K562 (cell line): ENCODE results near the gene TANGO6. TPM values are rescaled to one million over a fixed set of nuclear protein-coding genes. Genes with fewer than 3 reads are reported as not detected.

Source experiments
- ATAC-seq: fragments of 200-7000 bp; cut with Tn5 transposase; 3 replicates; pipeline ENCODE4 v1.9.1; 2020; ENCODE audit warnings: moderate library complexity
- BruUV-seq: library from RNA; stranded (reverse); fragments of 400-500 nt; replicated peaks from 2 replicates; lab custom pipeline; 2021; lab: Mats Ljungman, UMichigan
- CTCF ChIA-PET: fragments of 300-600 bp; formaldehyde crosslinking; extraction: SDS; loops from one replicate; lab custom pipeline; 2021; ENCODE audit warnings: low intra/inter-chr PET ratio; lab: Yijun Ruan, JAX
- POLR2A ChIA-PET: fragments of 300-600, 350-650 bp; sonication (Branson Sonifier 250); formaldehyde crosslinking; extraction: SDS; loops from one replicate; lab custom pipeline; 2021; ENCODE audit warnings: antibody characterized with exemption, inconsistent platforms; lab: Yijun Ruan, JAX
- DNase-seq, 4 experiments: peaks; one replicate each; pipeline versions ENCODE4 v3.0.0 to v3.0.0-alpha.2; 2011 to 2018; ENCODE audit warnings: low spot score in 3 of 4, mixed read lengths in 3 of 4; ENCODE audit errors: extremely low read depth in 1 of 4
- FAIRE-seq: peaks from 2 replicates; lab custom pipeline; 2011; peaks lifted over from hg19 to GRCh38; lab: Jason Lieb, UNC
- H2AFZ ChIP-seq: 2 replicates; pipeline ENCODE4 v1.6.0; 2011; ENCODE audit warnings: low read depth, low read length, control low read depth, inconsistent platforms
- H3K27ac ChIP-seq: fragments of 200-600 bp; 3 replicates; pipeline ENCODE4 v1.8.0; 2011; ENCODE audit warnings: low read depth, mild to moderate bottlenecking, control low read depth, inconsistent platforms, low read length, moderate library complexity, mixed read lengths; ENCODE audit errors: extremely low read depth
- H3K27me3 ChIP-seq, 2 experiments: fragments of 300-600 bp in 1 of 2; 2 replicates in 1 of 2; 3 replicates in 1 of 2; pipeline versions ENCODE4 v1.6.0 to v1.8.0; 2011; ENCODE audit warnings: inconsistent platforms in 2 of 2, low read length in 2 of 2, mild to moderate bottlenecking in 1 of 2, mixed read lengths in 1 of 2, moderate library complexity in 1 of 2; ENCODE audit not compliant: control insufficient read depth in 2 of 2, insufficient read depth in 2 of 2
- H3K36me3 ChIP-seq: fragments of 300-600 bp; 3 replicates; pipeline ENCODE4 v1.8.0; 2011; ENCODE audit warnings: mild to moderate bottlenecking, low read length, inconsistent platforms; ENCODE audit not compliant: control insufficient read depth, insufficient read depth
- H3K4me1 ChIP-seq, 2 experiments: fragments of 200-600 bp in 1 of 2; replicated peaks in 1 of 2; 2 replicates in 1 of 2; 3 replicates in 1 of 2; pipeline versions ENCODE4 v1.5.1 to v1.8.0; 2011; ENCODE audit warnings: inconsistent platforms in 2 of 2, low read length in 2 of 2, mild to moderate bottlenecking in 1 of 2, mixed read lengths in 1 of 2, moderate library complexity in 1 of 2; ENCODE audit not compliant: control insufficient read depth in 2 of 2, insufficient read depth in 2 of 2
- H3K4me2 ChIP-seq: 2 replicates; pipeline ENCODE4 v1.6.1; 2011; ENCODE audit warnings: low read length, control low read depth, inconsistent platforms, mixed read lengths; ENCODE audit not compliant: insufficient read depth
- H3K4me3 ChIP-seq: fragments of 200-600 bp; sonication (generic), shearing (Covaris generic); 2 replicates; pipeline ENCODE4 v1.5.1; 2016; ENCODE audit warnings: control low read depth, inconsistent platforms
- H3K79me2 ChIP-seq: fragments of 200-600 bp; 3 replicates; pipeline ENCODE4 v1.8.0; 2011; ENCODE audit warnings: low read length, inconsistent platforms; ENCODE audit not compliant: control insufficient read depth, insufficient read depth
- H3K9ac ChIP-seq, 2 experiments: 2 replicates each; pipeline versions ENCODE4 v1.6.0 to v1.6.1; 2011; ENCODE audit warnings: low read depth in 2 of 2, low read length in 2 of 2, control low read depth in 1 of 2, inconsistent platforms in 1 of 2, mild to moderate bottlenecking in 1 of 2, mixed read lengths in 1 of 2; ENCODE audit not compliant: insufficient read depth in 1 of 2
- H3K9me1 ChIP-seq: one replicate; pipeline ENCODE4 v1.6.0; 2011; ENCODE audit warnings: inconsistent platforms, mild to moderate bottlenecking, low read length, moderate library complexity; ENCODE audit not compliant: control insufficient read depth, insufficient read depth
- H3K9me3 ChIP-seq: replicated peaks from 2 replicates; pipeline ENCODE4 v1.5.1; 2011; ENCODE audit warnings: low read depth, low read length, inconsistent platforms; ENCODE audit not compliant: control insufficient read depth, insufficient read depth
- H4K20me1 ChIP-seq: replicated peaks from 2 replicates; pipeline ENCODE4 v1.6.1; 2011; ENCODE audit warnings: low read length, inconsistent platforms, mixed read lengths; ENCODE audit not compliant: control insufficient read depth, insufficient read depth
- BRD4 ChIP-seq: fragments of 200-600 bp; sonication (generic); IDR thresholded peaks from 2 replicates; pipeline ENCODE4 v1.6.1; 2017; ENCODE audit warnings: inconsistent platforms
- HMG20B ChIP-seq: fragments of 250-450 bp; sonication (Bioruptor Pico); IDR thresholded peaks from 2 replicates; pipeline ENCODE4 v1.5.0; 2021; ENCODE audit warnings: mild to moderate bottlenecking
- MLLT1 ChIP-seq, 2 experiments: fragments of 450-650 bp; IDR thresholded peaks; 2 replicates each; pipeline ENCODE4 v1.6.1; 2016
- TAF9B ChIP-seq: fragments of 450-650 bp; IDR thresholded peaks from 2 replicates; pipeline ENCODE4 v1.6.1; 2018; ENCODE audit warnings: mild to moderate bottlenecking; ENCODE audit not compliant: partially characterized antibody
- U2AF1 ChIP-seq: fragments of 200-400 bp; formaldehyde crosslinking; optimal IDR thresholded peaks from 2 replicates; pipeline ENCODE3; 2017; ENCODE audit warnings: mild to moderate bottlenecking, low read depth, low read length, moderate library complexity
- ZNF41 ChIP-seq: fragments of 250-450 bp; sonication (Bioruptor Pico); conservative IDR thresholded peaks from 2 replicates; pipeline ENCODE4 v1.4.0; 2020; ENCODE audit warnings: mild to moderate bottlenecking
- ZNF695 ChIP-seq: fragments of 450-650 bp; formaldehyde crosslinking; IDR thresholded peaks from 2 replicates; pipeline ENCODE4 v1.4.0; 2020; ENCODE audit warnings: mild to moderate bottlenecking, moderate library complexity
- WGBS: fragments of 100-300 bp; shearing (Covaris generic); methylation state at CpG from one replicate; pipeline ENCODE4 v1.1.6; 2016; ENCODE audit warnings: low coverage, mixed read lengths; ENCODE audit not compliant: insufficient coverage; ENCODE audit errors: missing lambda C conversion rate; 5-methylcytosine and 5-hydroxymethylcytosine counted together
- in situ Hi-C: fragments of 300-500 bp; cut with MboI; formaldehyde crosslinking; loops from 4 replicates; pipeline ENCODE4 v1.15.0; 2018; ENCODE audit warnings: inconsistent platforms, mixed read lengths
- intact Hi-C: fragments of 100-400 bp; cut with micrococcal nuclease; formaldehyde crosslinking; loops from 2 replicates; pipeline ENCODE4 v1.14.2; 2022
- polyA plus RNA-seq, 8 experiments: library from polyadenylated mRNA; depleted of rRNA in 4 of 8; stranded (reverse) in 5 of 8; unstranded in 3 of 8; fragments of >200 nt; fragmentation: Nextera tagmentation in 2 of 8; fragmentation: Illumina TruSeq in 1 of 8; extraction: Ambion mirVana in 2 of 8; extraction: Trizol in 1 of 8; gene quantifications; 2 replicates each; pipeline versions ENCODE4 v1.2.1 to v1.2.3, GENCODE V29; 2011 to 2014; ENCODE audit warnings: inconsistent platforms in 1 of 8, missing spikeins in 1 of 8
- total RNA-seq, 7 experiments: library from RNA; depleted of rRNA in 6 of 7; stranded (reverse); fragments of >200 nt in 6 of 7; fragmentation: Illumina TruSeq in 2 of 7; extraction: Trizol in 2 of 7; gene quantifications; 2 replicates each; pipeline versions ENCODE4 v1.2.1 to v1.2.3, GENCODE V29; 2011 to 2021; ENCODE audit warnings: low replicate concordance in 1 of 7
- TF ChIP-seq, protein P1 (sequence below): sonication (generic); formaldehyde crosslinking; IDR thresholded peaks from 2 replicates; pipeline ENCODE4 v1.8.0; 2022; ENCODE audit warnings: mild to moderate bottlenecking, missing genetic modification reagents
- TF ChIP-seq, protein P2 (sequence below): fragments of 200-400 bp; formaldehyde crosslinking; IDR thresholded peaks from 2 replicates; pipeline ENCODE4 v1.6.1; 2017; ENCODE audit warnings: mild to moderate bottlenecking, low read depth, low read length, moderate library complexity

Gene TANGO6
- total and polyA plus RNA-seq, 9 of the 15 experiments (the other 6 are each of a cell fraction or from before 2014, with no cell fraction given): 1.6 to 15.2 (median 9.6) TPM

DNA sequence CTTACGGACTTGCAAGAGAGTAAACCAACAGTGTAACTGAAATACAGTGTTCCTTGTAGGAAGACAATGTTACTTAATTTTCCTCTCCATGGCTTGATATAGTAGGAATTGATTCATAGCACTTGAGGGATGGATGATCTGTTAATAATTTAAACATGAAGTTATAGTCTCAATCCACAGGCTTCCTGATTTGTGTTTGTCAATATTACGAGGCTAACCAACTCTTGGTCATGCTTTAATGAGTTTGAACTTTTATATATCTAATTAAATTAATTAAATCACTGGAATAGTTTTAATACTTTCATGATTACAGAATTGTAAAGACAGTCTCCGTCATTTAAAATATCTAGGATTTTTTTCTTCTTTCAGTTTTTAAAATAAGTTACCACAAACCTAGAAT lies 150.1 kb downstream of the TANGO6 start:
- no peak for TF ChIP-seq MLLT1 (IDR thresholded peaks at IDR 0.05)
- TF ChIP-seq, all 486 proteins: peak for 0
- Histone ChIP-seq H3K4me3 (no peak overlapping the region), H3K4me2 (no peak overlapping the region), H3K9me1 (no peaks in the 10 kb centered on the region), H2AFZ (no peak overlapping the region), H4K20me1 (no peaks in the 10 kb centered on the region), H3K4me1 (peaks cover 5 to 9% of the 10 kb centered on the region in 2 experiments; a peak in 4 of 5 replicates), H3K27ac (no peak overlapping the region), H3K9me3 (no peaks in the 10 kb centered on the region), H3K9ac (no peak overlapping the region), H3K79me2 (no peaks in the 10 kb centered on the region), H3K36me3 (no peaks in the 10 kb centered on the region), H3K27me3 (no peaks in the 10 kb centered on the region)
- FAIRE-seq (no peak), DNase-seq (no peak), ATAC-seq (no peak)
- ChIA-PET POLR2A (no interaction called here), CTCF (no interaction called here)
- intact Hi-C loops: no loop called here
- WGBS: 83% methylated on average over 3 of the region's 3 CpGs
- no TSS peak for BruUV-seq
- in situ Hi-C loops: no loop called here

DNA sequence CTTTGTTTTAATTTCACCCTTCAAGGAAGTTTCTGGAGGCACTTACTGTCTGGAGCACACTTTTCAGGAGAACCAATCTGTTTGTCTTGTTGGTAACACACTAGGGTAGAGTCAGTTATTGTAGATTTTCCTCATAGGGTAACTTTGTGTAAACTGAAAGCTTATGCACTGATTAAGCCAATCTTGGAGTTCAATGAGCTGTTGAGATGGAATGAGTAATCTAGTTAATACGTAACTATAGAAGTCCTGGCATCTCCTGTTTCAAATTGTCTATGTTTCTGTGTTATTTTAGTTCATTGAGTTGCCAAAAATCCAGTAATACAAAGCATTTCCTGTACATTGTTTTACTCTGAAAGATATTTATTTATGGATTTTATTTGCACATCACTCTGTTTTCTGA lies 150.6 kb downstream of the TANGO6 start:
- Histone ChIP-seq H3K27ac (no peak overlapping the region), H2AFZ (no peak overlapping the region), H3K4me2 (no peak overlapping the region), H3K4me1 (peaks cover under 1 to 5% of the 10 kb centered on the region in 2 experiments; a peak in 3 of 5 replicates), H3K36me3 (no peaks in the 10 kb centered on the region), H3K9ac (no peak overlapping the region), H3K27me3 (no peaks in the 10 kb centered on the region), H3K4me3 (no peak overlapping the region), H4K20me1 (no peaks in the 10 kb centered on the region), H3K9me1 (no peaks in the 10 kb centered on the region), H3K79me2 (no peaks in the 10 kb centered on the region), H3K9me3 (no peaks in the 10 kb centered on the region)
- POLR2A ChIA-PET: interaction anchor here (0.7 kb wide), 1 partner anchor 10 kb away, joined by 3 read pairs; no protein-coding TSS in a partner anchor
- CTCF ChIA-PET: no interaction called here
- ATAC-seq (no peak), DNase-seq (no peak), FAIRE-seq (no peak)
- no TSS peak for BruUV-seq
- WGBS: 75% methylated on average over 1 of the region's 1 CpG
- in situ Hi-C loops: no loop called here
- intact Hi-C loops: no loop called here
- TF ChIP-seq ZNF41 (CRISPR knock-in tag) (no peak), BRD4 (no peak), U2AF1 (no peak), TAF9B (no peak), ZNF695 (no peak), HMG20B (CRISPR knock-in tag) (no peak)
- TF ChIP-seq, protein P1, sequence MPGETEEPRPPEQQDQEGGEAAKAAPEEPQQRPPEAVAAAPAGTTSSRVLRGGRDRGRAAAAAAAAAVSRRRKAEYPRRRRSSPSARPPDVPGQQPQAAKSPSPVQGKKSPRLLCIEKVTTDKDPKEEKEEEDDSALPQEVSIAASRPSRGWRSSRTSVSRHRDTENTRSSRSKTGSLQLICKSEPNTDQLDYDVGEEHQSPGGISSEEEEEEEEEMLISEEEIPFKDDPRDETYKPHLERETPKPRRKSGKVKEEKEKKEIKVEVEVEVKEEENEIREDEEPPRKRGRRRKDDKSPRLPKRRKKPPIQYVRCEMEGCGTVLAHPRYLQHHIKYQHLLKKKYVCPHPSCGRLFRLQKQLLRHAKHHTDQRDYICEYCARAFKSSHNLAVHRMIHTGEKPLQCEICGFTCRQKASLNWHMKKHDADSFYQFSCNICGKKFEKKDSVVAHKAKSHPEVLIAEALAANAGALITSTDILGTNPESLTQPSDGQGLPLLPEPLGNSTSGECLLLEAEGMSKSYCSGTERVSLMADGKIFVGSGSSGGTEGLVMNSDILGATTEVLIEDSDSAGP (CRISPR knock-in tag): no peak
- TF ChIP-seq, protein P2, sequence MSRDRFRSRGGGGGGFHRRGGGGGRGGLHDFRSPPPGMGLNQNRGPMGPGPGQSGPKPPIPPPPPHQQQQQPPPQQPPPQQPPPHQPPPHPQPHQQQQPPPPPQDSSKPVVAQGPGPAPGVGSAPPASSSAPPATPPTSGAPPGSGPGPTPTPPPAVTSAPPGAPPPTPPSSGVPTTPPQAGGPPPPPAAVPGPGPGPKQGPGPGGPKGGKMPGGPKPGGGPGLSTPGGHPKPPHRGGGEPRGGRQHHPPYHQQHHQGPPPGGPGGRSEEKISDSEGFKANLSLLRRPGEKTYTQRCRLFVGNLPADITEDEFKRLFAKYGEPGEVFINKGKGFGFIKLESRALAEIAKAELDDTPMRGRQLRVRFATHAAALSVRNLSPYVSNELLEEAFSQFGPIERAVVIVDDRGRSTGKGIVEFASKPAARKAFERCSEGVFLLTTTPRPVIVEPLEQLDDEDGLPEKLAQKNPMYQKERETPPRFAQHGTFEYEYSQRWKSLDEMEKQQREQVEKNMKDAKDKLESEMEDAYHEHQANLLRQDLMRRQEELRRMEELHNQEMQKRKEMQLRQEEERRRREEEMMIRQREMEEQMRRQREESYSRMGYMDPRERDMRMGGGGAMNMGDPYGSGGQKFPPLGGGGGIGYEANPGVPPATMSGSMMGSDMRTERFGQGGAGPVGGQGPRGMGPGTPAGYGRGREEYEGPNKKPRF: no peak
